GM23338 (cell line): Measurements from ENCODE around the gene HOXD8.

Experiments used
- EZH2phosphoT487 ChIP-seq: fragments of 200-600 bp; sonication (generic); IDR thresholded peaks from one replicate; pipeline ENCODE4 v1.8.1; 2018; ENCODE audit warnings: antibody characterized with exemption; ENCODE audit not compliant: unreplicated experiment
- TF ChIP-seq, protein P1 (sequence below), 2 experiments: fragments of 200-600 bp in 1 of 2; sonication (generic) in 1 of 2; conservative IDR thresholded peaks; 2 replicates each; pipeline versions ENCODE4 v1.5.1 to v1.6.1; 2016 to 2017; ENCODE audit warnings: antibody characterized with exemption in 2 of 2, low read depth in 2 of 2, mild to moderate bottlenecking in 2 of 2, moderate library complexity in 1 of 2
- TF ChIP-seq, protein P2 (sequence below): IDR thresholded peaks from one replicate; pipeline ENCODE4 v1.6.1; 2018; ENCODE audit warnings: antibody characterized with exemption; ENCODE audit not compliant: unreplicated experiment

DNA sequence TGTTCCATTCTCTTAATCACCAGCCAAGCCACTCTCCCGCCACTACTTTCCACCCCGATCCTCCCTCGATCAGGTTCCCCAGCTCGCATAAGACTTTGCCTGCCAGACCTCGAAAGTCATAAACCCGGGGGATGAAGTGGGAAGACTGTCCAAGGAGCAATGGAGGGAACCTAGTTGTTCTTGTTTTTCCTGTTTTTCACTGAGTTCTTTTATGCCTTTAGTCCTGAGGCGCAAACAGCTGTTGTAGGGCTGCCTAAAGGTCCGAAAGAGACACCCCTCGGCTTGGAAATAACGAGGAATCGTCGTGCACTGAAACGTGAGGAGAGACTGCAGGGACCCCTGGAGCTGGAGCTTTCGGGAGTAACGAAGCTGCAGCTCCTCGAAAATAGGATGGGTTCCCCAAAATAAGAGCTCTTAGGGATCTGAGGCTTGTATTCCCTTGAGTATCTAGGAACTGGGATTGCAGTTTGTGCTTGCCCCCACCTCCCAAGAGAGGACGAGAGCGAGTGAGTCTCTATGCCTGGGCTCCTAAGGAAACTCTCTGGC is 31.6 kb upstream of the HOXD8 start:
- TF ChIP-seq, protein P1, sequence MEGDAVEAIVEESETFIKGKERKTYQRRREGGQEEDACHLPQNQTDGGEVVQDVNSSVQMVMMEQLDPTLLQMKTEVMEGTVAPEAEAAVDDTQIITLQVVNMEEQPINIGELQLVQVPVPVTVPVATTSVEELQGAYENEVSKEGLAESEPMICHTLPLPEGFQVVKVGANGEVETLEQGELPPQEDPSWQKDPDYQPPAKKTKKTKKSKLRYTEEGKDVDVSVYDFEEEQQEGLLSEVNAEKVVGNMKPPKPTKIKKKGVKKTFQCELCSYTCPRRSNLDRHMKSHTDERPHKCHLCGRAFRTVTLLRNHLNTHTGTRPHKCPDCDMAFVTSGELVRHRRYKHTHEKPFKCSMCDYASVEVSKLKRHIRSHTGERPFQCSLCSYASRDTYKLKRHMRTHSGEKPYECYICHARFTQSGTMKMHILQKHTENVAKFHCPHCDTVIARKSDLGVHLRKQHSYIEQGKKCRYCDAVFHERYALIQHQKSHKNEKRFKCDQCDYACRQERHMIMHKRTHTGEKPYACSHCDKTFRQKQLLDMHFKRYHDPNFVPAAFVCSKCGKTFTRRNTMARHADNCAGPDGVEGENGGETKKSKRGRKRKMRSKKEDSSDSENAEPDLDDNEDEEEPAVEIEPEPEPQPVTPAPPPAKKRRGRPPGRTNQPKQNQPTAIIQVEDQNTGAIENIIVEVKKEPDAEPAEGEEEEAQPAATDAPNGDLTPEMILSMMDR (conservative IDR thresholded peaks at IDR 0.05; ENCODE audit: low read depth in 2 of 2), result 0 out of 4 replicates have a peak, but pooled peaks of 1 of the 2 experiments have one; percentile 5
- TF ChIP-seq EZH2phosphoT487, result peak; percentile 60
- TF ChIP-seq, protein P2, sequence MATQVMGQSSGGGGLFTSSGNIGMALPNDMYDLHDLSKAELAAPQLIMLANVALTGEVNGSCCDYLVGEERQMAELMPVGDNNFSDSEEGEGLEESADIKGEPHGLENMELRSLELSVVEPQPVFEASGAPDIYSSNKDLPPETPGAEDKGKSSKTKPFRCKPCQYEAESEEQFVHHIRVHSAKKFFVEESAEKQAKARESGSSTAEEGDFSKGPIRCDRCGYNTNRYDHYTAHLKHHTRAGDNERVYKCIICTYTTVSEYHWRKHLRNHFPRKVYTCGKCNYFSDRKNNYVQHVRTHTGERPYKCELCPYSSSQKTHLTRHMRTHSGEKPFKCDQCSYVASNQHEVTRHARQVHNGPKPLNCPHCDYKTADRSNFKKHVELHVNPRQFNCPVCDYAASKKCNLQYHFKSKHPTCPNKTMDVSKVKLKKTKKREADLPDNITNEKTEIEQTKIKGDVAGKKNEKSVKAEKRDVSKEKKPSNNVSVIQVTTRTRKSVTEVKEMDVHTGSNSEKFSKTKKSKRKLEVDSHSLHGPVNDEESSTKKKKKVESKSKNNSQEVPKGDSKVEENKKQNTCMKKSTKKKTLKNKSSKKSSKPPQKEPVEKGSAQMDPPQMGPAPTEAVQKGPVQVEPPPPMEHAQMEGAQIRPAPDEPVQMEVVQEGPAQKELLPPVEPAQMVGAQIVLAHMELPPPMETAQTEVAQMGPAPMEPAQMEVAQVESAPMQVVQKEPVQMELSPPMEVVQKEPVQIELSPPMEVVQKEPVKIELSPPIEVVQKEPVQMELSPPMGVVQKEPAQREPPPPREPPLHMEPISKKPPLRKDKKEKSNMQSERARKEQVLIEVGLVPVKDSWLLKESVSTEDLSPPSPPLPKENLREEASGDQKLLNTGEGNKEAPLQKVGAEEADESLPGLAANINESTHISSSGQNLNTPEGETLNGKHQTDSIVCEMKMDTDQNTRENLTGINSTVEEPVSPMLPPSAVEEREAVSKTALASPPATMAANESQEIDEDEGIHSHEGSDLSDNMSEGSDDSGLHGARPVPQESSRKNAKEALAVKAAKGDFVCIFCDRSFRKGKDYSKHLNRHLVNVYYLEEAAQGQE, result no peak
